HG03558 (cell line): Measurements from ENCODE around the gene PDE6G.

Experiments used
- ATAC-seq: cut with Tn5 transposase; IDR thresholded peaks from one replicate; pipeline ENCODE4 v1.9.1; 2021; ENCODE audit warnings: moderate number of reproducible peaks; ENCODE audit not compliant: unreplicated experiment; ENCODE audit errors: extremely low read depth

The PDE6G gene

GRCh38 chr17:81665205-81666091 lies 9.1 kb upstream of the PDE6G start:
- no peak for ATAC-seq

- no peak for ATAC-seq
These were observed 7.7 kb upstream of the PDE6G start for GRCh38 chr17:81664051-81664470.

- ATAC-seq, result no peak
These were observed 5.7 kb upstream of the PDE6G start for GRCh38 chr17:81662002-81662401.

GRCh38 chr17:81660441-81660840 lies 4.1 kb upstream of the PDE6G start:
- ATAC-seq, result no peak

GRCh38 chr17:81659038-81659437 lies 2.7 kb upstream of the PDE6G start:
- no peak for ATAC-seq

GRCh38 chr17:81656835-81657234 lies 493 bp upstream of the PDE6G start:
- ATAC-seq, result no peak

GRCh38 chr17:81655378-81656117 lies 794 bp downstream of the PDE6G start:
- ATAC-seq, result no peak

- no peak for ATAC-seq
These were observed 3.2 kb downstream of the PDE6G start for GRCh38 chr17:81652906-81653771.

GRCh38 chr17:81651692-81652091 lies 4.7 kb downstream of the PDE6G start:
- ATAC-seq, result no peak

- no peak for ATAC-seq
These were observed 5.4 kb downstream of the PDE6G start for GRCh38 chr17:81650951-81651350.

GRCh38 chr17:81648707-81649085 lies 7.6 kb downstream of the PDE6G start:
- no peak for ATAC-seq

GRCh38 chr17:81648013-81648706 lies 8.2 kb downstream of the PDE6G start:
- ATAC-seq, result no peak

- ATAC-seq, result no peak
These were observed 8.7 kb downstream of the PDE6G start for GRCh38 chr17:81647640-81648012.

- no peak for ATAC-seq
These were observed 9.3 kb downstream of the PDE6G start for GRCh38 chr17:81646869-81647600.

GRCh38 chr17:81644976-81645952 lies 11.1 kb downstream of the PDE6G start:
- no peak for ATAC-seq

GRCh38 chr17:81644496-81644895 lies 11.8 kb downstream of the PDE6G start:
- no peak for ATAC-seq

- ATAC-seq, result no peak
These were observed 14.4 kb downstream of the PDE6G start for GRCh38 chr17:81641825-81642489.

- no peak for ATAC-seq
These were observed 16.3 kb downstream of the PDE6G start for GRCh38 chr17:81640011-81640410.
